Keratinocyte (primary cell): ENCODE data around the gene FANCC. TPM values are rescaled to one million over a fixed set of nuclear protein-coding genes. Genes with fewer than 3 reads are reported as not detected.

Experiments
- DNase-seq: peaks from one replicate; pipeline ENCODE4 v3.0.0-alpha.2; 2011; ENCODE audit warnings: low read depth, missing footprints, low spot score
- FAIRE-seq: peaks from 2 replicates; lab custom pipeline; 2011; peaks lifted over from hg19 to GRCh38; lab: Jason Lieb, UNC
- H2AFZ ChIP-seq: 2 replicates; pipeline ENCODE4 v1.6.0; 2012; ENCODE audit warnings: low read length, control low read depth, inconsistent platforms; ENCODE audit not compliant: control insufficient read depth
- H3K27ac ChIP-seq: 2 replicates; pipeline ENCODE4 v1.5.1; 2011; ENCODE audit warnings: low read length; ENCODE audit not compliant: control insufficient read depth, insufficient read depth
- H3K27me3 ChIP-seq: 3 replicates; pipeline ENCODE4 v1.6.0; 2011; ENCODE audit warnings: low read length; ENCODE audit not compliant: control insufficient read depth, insufficient read depth; ENCODE audit errors: extremely low read depth
- H3K36me3 ChIP-seq, 2 experiments: 2 replicates in 1 of 2; 3 replicates in 1 of 2; pipeline ENCODE4 v1.5.1; 2011; ENCODE audit warnings: low read length in 2 of 2, mild to moderate bottlenecking in 1 of 2; ENCODE audit not compliant: control insufficient read depth in 2 of 2, insufficient read depth in 2 of 2; ENCODE audit errors: extremely low read depth in 1 of 2
- H3K4me1 ChIP-seq: 3 replicates; pipeline ENCODE4 v1.5.1; 2011; ENCODE audit warnings: low read length; ENCODE audit not compliant: control insufficient read depth, insufficient read depth; ENCODE audit errors: extremely low read depth
- H3K4me2 ChIP-seq: 3 replicates; pipeline ENCODE4 v1.6.0; 2011; ENCODE audit warnings: low read depth, low read length; ENCODE audit not compliant: control insufficient read depth, insufficient read depth; ENCODE audit errors: extremely low read depth
- H3K4me3 ChIP-seq, 3 experiments: fragments of 200-600 bp in 1 of 3; sonication (generic) in 1 of 3; 2 replicates in 2 of 3; 3 replicates in 1 of 3; pipeline ENCODE4 v1.5.1; 2011 to 2016; ENCODE audit warnings: low read length in 3 of 3, mild to moderate bottlenecking in 3 of 3, control low read depth in 2 of 3, inconsistent platforms in 1 of 3, low read depth in 1 of 3, mixed read lengths in 1 of 3, mixed run types in 1 of 3, moderate library complexity in 1 of 3; ENCODE audit not compliant: control insufficient read depth in 2 of 3, insufficient read depth in 2 of 3; ENCODE audit errors: extremely low read depth in 1 of 3
- H3K79me2 ChIP-seq: 2 replicates; pipeline ENCODE4 v1.6.0; 2012; ENCODE audit warnings: low read length; ENCODE audit not compliant: control insufficient read depth, insufficient read depth
- H3K9ac ChIP-seq: 3 replicates; pipeline ENCODE4 v1.6.0; 2011; ENCODE audit warnings: low read length; ENCODE audit not compliant: control insufficient read depth, insufficient read depth; ENCODE audit errors: extremely low read depth
- H3K9me1 ChIP-seq: 3 replicates; pipeline ENCODE4 v1.6.0; 2011; ENCODE audit warnings: low read length; ENCODE audit not compliant: control insufficient read depth, insufficient read depth; ENCODE audit errors: extremely low read depth
- H3K9me3 ChIP-seq: 2 replicates; pipeline ENCODE4 v1.5.1; 2012; ENCODE audit warnings: low read depth, low read length; ENCODE audit not compliant: control insufficient read depth
- H4K20me1 ChIP-seq: 3 replicates; pipeline ENCODE4 v1.6.0; 2011; ENCODE audit warnings: low read length; ENCODE audit not compliant: control insufficient read depth, insufficient read depth; ENCODE audit errors: extremely low read depth
- CTCF ChIP-seq, 3 experiments: IDR thresholded peaks in 1 of 3; conservative IDR thresholded peaks in 1 of 3; optimal IDR thresholded peaks in 1 of 3; 2 replicates in 2 of 3; 3 replicates in 1 of 3; pipeline versions ENCODE3 to v1.5.1; 2011; ENCODE audit warnings: low read length in 3 of 3, mild to moderate bottlenecking in 3 of 3, moderate library complexity in 2 of 3, control low read depth in 1 of 3, inconsistent platforms in 1 of 3; ENCODE audit not compliant: insufficient read depth in 2 of 3; ENCODE audit errors: extremely low read depth in 1 of 3
- EZH2 ChIP-seq: IDR thresholded peaks from one replicate; pipeline ENCODE4 v1.6.1; 2012; ENCODE audit warnings: inconsistent platforms, mild to moderate bottlenecking, low read length, moderate library complexity
- dilution Hi-C: fragments of 300-500 bp; cut with MboI; formaldehyde crosslinking; loops from one replicate; pipeline ENCODE4 v1.7.0; 2020; ENCODE audit warnings: low sequenced_read_pairs; ENCODE audit not compliant: extremely low pct_ligation_motif_present
- polyA plus RNA-seq, 5 experiments: library from polyadenylated mRNA; depleted of rRNA in 3 of 5; stranded (reverse) in 3 of 5; stranded (forward) in 1 of 5; unstranded in 1 of 5; fragments of >200 nt; gene quantifications; 1 replicate in 1 of 5; 2 replicates in 3 of 5; 3 replicates in 1 of 5; pipeline versions ENCODE4 v1.2.1 to v1.2.3, GENCODE V29; 2011 to 2012; ENCODE audit warnings: missing spikeins in 2 of 5, low read depth in 1 of 5, low replicate concordance in 1 of 5

The FANCC gene
- polyA plus RNA-seq, 1 donor (not counting 4 experiments of a cell fraction or from before 2014, with no cell fraction given), result 8.3 TPM

GRCh38 chr9:95090023-95090791 lies 227.3 kb downstream of the FANCC start:
- Histone ChIP-seq H3K9me3 (no peaks in the 10 kb centered on the region), H3K36me3 (peaks cover 15 to 32% of the 10 kb centered on the region in 2 experiments), H3K79me2 (no peaks in the 10 kb centered on the region), H3K27me3 (no peaks in the 10 kb centered on the region), H3K4me1 (peaks cover 23% of the 10 kb centered on the region), H2AFZ (no peak overlapping the region), H3K9ac (no peak overlapping the region), H3K4me3 (no peak overlapping the region), H3K27ac (no peak overlapping the region), H3K4me2 (no peak overlapping the region), H4K20me1 (no peaks in the 10 kb centered on the region), H3K9me1 (peaks cover 4% of the 10 kb centered on the region)
- DNase-seq (no peak), FAIRE-seq (no peak)
- dilution Hi-C loops, result no loop called here
- TF ChIP-seq CTCF (optimal IDR thresholded peaks at IDR 0.05 in 1 of 3, IDR thresholded peaks at IDR 0.05 in 1 of 3, conservative IDR thresholded peaks at IDR 0.05 in 1 of 3; ENCODE audit: extremely low read depth in 1 of 3, insufficient read depth in 2 of 3, low read length in 3 of 3) (no peak), EZH2 (no peak)

DNA sequence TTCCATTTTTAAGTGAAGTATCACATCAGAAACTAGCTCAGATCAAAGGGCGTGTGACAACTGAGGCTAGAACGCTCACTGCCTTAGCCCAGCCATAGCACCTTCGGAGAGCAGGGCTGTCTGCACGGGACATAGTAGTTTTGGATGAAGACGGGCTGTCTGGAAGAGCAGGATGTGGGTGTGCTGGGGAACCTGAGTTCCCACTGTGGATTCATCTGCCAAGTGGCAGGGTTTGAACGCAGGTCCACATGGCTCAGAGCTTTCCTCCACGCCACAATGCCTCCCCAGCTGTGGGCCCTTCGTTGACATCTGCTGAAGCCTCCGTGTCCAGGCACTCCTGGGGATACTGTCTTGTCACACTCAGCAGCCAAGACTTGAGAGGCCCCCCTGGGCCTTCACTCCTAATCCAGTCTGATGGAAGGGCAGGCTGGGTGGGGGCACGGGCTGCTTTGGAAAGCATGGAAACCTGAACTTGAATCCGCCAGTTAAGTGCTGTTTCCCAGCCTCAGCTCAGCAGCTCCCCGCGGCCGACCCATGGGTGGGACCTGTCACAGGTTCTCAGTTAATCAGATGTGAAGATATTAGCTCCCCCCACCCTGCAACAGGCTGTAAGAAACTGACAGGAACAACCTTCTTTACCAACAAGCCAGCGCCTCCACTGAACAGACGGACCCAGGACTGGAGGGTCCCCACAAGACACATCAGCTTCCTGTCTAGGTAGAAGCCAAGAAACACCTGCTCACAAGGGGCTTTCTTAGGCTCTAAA lies 228.1 kb downstream of the FANCC start:
- Histone ChIP-seq H3K27me3 (no peaks in the 10 kb centered on the region), H3K9me1 (peaks cover 4% of the 10 kb centered on the region), H3K27ac (no peak overlapping the region), H3K9me3 (no peaks in the 10 kb centered on the region), H3K9ac (no peak overlapping the region), H2AFZ (no peak overlapping the region), H3K4me2 (no peak overlapping the region), H4K20me1 (no peaks in the 10 kb centered on the region), H3K4me1 (peaks cover 23% of the 10 kb centered on the region), H3K36me3 (peaks cover 17 to 36% of the 10 kb centered on the region in 2 experiments), H3K79me2 (no peaks in the 10 kb centered on the region), H3K4me3 (no peak overlapping the region)
- dilution Hi-C loops, result no loop called here
- FAIRE-seq, result no peak
- no peak for DNase-seq
- TF ChIP-seq EZH2, result no peak
- no peak for TF ChIP-seq CTCF (optimal IDR thresholded peaks at IDR 0.05 in 1 of 3, IDR thresholded peaks at IDR 0.05 in 1 of 3, conservative IDR thresholded peaks at IDR 0.05 in 1 of 3; ENCODE audit: extremely low read depth in 1 of 3, insufficient read depth in 2 of 3, low read length in 3 of 3)
